Mucosa of gallbladder (tissue), 1 donor: ENCODE results near the gene IKBKG. TPM values are rescaled to one million over a fixed set of nuclear protein-coding genes. Genes with fewer than 3 reads are reported as not detected.
"Not testable (repeated sequence)": the region's sequence is repeated elsewhere in the genome, so short reads cannot be mapped to it uniquely, and the experiment has no call there.

ENCODE experiments used
- DNase-seq: peaks from one replicate; pipeline ENCODE4 v3.0.0-alpha.2; 2020; ENCODE audit warnings: low spot score
- total RNA-seq: library from RNA; stranded (reverse); gene quantifications from one replicate; pipeline ENCODE4 v1.2.1, GENCODE V29; 2021
- donor health status: DM: no; HTN: no; CAD: no.

The IKBKG gene
- total RNA-seq, 1 donor from 2014 or later = 31.2 TPM

DNA sequence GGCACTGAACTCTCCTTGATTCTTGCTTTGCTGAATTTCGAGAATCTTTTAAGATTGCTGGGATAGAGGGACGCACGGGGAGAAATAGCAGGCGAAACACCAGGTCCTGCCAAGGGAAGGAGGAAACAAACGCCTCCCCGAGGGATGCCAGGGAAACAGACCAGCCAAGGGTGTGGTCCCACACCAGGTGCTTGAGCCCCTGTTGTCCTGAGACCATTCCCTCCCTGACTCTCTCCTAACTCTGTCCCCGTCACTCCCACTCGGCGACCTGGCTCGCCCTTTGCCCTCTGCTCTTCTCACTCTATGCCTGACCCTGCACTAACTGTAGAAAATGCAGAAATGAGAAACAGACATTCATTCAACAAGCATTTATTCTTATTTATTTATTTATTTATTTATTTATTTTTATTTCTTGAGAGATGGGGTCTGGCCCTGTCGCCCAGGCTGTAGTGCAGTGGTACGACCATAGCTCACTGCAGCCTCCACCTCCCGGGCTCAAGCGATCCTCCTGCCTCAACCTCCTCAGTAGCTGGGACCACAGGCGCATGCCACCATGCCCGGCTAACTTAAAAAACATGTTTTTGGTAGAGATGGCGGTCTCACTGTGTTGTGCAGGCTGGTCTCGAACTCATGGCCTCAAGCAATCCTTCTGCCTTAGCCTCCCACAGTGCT lies 55.5 kb downstream of the IKBKG start:
- no peak for DNase-seq

DNA sequence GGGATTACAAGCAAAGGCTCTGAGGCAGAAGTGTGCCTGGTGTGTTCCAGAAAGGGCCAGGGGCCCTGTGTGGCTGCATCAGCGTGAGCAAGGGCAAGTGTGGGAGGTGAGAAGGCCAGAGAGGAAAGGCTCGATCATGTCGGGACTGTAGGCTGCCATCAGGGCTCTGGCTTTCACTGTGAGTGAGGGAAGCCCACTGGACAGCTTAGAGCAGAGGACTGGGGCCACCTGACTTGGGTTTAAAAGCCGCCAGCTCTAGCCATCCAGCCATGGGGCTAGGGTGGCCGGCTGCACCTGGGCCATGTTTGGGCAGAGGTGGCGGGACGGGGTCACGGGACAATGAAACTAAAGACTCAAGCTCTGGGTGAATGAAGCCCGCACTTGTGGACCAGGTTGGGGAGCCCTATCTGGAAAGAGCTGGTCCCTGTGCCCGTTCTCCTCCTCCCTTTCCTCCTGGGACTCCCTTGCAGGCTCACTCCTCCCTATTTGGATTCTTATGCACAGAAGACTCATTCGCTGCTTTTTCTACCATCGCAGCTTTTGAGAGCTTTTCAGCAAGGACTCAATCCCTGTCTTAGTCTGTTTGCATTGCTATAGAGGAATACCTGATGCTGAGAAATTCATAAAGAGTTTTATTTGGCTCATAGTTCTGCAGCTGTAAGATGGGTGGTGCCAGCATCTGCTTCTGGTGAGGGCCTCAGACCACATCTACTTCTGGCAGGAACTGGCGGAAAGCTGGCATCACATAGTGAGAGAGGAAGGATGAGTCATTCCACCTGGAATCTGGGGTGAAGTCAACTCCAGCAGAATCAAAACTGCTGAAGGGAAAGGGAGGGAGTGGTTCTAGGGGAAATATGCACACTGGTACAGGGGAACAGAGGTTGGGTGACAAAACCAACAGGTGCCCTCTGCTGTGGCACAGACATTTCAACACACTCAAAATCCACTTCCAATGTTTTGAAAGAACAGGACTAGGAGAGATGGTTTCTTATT lies 56.3 kb downstream of the IKBKG start:
- DNase-seq = peak; percentile 38

DNA sequence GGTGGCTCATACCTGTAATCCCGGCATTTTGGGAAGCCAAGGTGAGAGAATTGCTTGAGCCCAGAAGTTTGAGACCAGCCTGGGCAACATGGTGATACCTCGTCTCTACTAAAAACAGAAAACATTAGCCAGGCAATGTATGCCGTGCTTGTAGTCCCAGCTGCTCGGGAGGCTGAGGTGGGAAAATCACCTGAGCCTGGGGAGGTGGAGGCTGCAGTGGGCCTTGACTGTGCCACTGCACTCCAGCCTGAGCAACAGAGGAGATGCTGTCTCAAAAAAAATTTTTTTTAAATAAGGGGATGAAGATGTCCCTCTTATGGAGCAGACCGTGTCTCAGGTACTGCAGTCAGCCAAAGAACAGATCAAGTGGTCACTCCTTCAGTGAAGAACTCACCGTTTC lies 58.1 kb downstream of the IKBKG start:
- no peak for DNase-seq

DNA sequence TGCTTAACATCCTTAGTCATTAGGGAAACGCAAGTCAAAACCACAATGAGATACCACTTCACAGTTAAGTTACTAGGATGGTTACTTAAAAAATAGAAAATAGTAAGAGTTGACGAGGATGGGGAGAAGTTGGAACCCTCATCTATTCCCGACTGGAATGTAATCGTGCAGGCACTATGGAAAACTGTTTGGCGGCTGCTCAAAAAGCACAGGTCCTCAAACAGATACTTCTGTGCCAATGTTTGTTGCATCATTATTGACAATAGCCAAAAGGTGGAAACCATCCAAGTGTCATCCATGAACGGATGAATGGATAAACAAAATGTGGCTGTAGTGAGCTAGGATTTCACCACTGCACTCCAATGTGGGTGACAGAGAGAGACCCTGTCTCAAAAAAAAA lies 60.0 kb downstream of the IKBKG start:
- DNase-seq = no peak

DNA sequence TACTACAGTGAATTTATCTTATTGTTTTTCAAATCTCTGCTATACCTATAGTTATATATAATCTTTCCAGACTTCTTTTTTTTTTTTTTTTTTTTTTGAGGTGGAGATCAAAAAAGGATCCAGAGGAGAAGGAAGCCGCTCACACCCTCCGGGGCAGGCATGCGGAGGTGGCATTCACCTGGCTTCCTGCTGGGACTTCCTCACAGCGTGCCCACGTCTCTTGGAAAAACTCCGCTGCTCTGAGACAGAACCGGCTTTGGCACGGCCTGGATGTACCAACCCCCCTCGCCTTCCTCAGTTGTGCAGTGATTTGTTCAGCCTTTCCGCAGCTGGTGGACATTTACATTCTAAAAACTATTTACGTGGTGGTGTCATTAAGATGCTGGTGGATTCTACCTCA lies 60.6 kb downstream of the IKBKG start:
- not testable (repeated sequence) for DNase-seq

DNA sequence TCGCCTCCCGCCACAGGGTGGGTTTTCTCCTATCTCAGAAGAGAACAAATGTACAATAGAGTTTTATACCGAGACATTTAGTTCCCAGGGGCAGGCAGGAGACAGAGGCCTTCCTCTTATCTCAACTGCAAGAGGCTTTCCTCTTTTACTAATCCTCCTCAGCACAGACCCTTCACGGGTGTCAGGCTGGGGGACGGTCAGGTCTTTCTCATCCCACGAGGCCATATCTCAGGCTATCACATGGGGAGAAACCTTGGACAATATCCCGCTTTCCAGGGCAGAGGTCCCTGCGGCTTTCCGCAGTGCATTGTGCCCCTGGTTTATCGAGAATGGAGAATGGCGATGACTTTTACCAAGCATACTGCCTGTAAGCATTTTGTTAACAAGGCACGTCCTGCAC lies 61.4 kb downstream of the IKBKG start:
- DNase-seq = not testable (repeated sequence)

DNA sequence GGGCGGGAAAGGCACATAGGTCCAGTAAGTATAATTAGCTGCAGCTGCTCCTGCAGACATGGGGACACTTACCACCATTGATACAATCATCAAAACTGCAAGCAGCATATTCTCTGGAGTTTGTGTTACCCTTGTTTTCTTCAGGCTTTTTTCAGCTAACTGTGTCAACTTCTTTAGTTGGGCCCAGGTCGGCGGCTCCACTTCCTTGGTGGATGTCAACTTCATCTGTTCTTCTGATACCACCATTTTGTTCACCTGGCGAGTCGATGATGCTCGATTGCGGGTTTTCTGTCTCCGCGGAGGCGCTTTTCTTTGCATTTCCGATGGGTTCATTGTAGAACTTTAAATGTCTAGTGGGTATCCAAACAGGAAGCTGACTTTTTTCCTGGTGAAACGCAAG lies 63.7 kb downstream of the IKBKG start:
- not testable (repeated sequence) for DNase-seq

DNA sequence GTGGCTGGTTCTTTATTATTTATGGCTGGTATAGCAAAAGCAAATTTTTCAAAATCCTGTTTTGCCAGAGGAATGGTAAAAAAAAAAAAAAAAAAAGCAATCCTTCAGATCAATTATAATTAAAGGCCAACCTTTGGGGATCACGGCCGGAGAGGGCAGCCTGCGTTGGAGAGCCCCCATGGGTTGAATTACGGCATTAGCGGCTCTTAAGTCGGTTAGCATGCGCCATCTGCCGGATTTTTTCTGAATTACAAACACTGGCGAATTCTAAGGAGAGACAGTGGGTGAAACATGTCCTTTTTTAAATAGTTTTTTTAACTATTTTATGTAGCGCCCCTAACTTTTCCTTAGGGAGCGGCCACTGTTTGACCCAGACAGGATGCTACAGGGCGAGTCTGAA lies 66.2 kb downstream of the IKBKG start:
- DNase-seq = not testable (repeated sequence)

Other genes starting within 250 kb of the IKBKG start
- 2,367 TPM for gene FLNA, start 173.0 kb upstream of the IKBKG start, total RNA-seq
- 62.6 TPM for gene EMD, start 168.3 kb upstream of the IKBKG start, total RNA-seq
- gene RPL10, start 149.2 kb upstream of the IKBKG start, total RNA-seq = 1,937 TPM
- 28.2 TPM for gene DNASE1L1, start 138.4 kb upstream of the IKBKG start, total RNA-seq
- 49.8 TPM for gene TAFAZZIN, start 136.1 kb upstream of the IKBKG start, total RNA-seq
- 108 TPM for gene ATP6AP1, start 118.9 kb upstream of the IKBKG start, total RNA-seq
- gene GDI1, start 110.5 kb upstream of the IKBKG start, total RNA-seq = 157 TPM
- 71.3 TPM for gene FAM50A, start 103.5 kb upstream of the IKBKG start, total RNA-seq
- 75.6 TPM for gene PLXNA3, start 89.3 kb upstream of the IKBKG start, total RNA-seq
- 26.3 TPM for gene LAGE3, start 68.3 kb upstream of the IKBKG start, total RNA-seq
- 38.2 TPM for gene UBL4A, start 61.0 kb upstream of the IKBKG start, total RNA-seq
- 32.2 TPM for gene SLC10A3, start 57.0 kb upstream of the IKBKG start, total RNA-seq
- gene FAM3A, start 31.4 kb upstream of the IKBKG start, total RNA-seq = 75.3 TPM
- gene G6PD, start 774 bp upstream of the IKBKG start, total RNA-seq = 119 TPM
- gene CTAG1A, start 37.5 kb downstream of the IKBKG start, total RNA-seq = not detected
- not detected for gene CTAG1B, start 71.7 kb downstream of the IKBKG start, total RNA-seq
- not detected for gene CTAG2, start 106.0 kb downstream of the IKBKG start, total RNA-seq
- gene GAB3, start 203.5 kb downstream of the IKBKG start, total RNA-seq = 4.6 TPM
- 26.9 TPM for gene DKC1, start 215.2 kb downstream of the IKBKG start, total RNA-seq